Measurements from ENCODE around the gene ZNF326. TPM values are rescaled to one million over a fixed set of nuclear protein-coding genes. Genes with fewer than 3 reads are reported as not detected.
"Not testable (repeated sequence)": the region's sequence is repeated elsewhere in the genome, so short reads cannot be mapped to it uniquely, and the experiment has no call there.

The ZNF326 gene
- total RNA-seq, 1 donor from 2014 or later, result 19.2 TPM

DNA sequence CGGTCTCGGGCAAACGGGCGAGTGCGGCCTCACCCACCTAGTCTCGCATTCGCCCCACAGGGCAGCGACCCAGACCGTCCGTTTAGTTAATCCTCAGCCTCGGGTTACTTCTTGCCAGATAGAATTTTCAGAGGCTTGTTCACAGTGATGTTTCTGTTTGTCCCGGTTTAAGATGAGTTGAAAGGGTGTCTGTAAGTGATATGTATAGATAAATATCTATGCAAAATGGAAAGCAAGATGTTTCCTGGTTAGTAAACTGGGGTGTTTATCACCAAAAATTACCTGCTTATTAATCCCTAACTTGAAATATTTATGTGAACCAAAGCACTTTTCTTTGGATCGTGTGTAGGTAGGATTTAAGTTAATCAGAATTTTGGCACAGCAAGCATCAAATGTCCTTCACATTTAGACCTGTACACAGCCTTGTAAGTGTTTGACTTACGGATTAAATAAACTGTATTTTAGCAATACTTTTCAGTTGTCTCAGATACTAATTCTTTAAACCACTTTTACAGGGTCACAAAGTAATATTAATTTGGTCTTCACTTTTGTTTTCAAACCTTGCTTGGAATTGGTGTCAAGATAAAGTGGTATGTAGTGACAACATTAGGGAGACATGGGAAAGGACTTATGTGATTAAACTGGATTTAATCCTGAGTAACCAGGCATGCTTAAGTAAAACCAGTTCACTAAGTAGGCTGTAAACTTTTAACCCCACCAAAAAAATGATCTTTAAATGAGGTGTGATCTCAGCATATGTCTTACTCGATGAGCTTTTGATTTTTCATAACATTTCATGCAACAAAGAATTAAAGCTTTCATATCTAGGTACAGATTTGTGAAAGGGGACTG, 914 bp downstream of the ZNF326 start:
- no peak for DNase-seq (ENCODE audit: low spot score)

DNA sequence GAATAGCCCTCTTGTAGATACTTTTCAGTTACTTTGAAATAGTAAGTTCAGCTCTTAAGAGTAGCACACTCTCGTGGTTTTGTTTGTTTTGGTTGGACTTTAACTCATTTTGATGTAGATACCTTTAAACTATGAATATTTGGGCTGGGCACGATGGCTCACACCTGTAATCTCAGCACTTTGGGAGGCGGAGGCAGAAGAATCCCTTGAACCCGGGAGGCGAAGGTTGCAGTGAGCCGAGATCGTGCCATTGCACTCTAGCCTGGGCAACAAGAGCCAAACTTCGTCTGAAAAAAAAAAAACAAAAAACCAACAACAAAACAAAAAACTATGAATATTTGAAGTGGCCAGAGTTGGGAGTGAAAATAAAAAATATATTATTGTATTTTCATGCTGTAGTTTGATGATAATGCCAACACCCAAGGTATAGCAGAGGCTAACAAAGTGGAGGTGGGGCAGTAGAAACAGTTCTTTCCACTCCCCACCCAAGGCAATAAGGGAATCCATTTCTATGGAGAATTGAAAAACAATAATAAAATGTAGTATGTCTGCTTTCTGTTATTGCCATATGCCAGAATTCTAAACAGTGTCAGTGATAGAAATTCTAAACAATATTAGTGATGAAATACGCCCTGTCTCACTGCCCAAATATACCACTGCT, 1.7 kb downstream of the ZNF326 start:
- no peak for DNase-seq (ENCODE audit: low spot score)

DNA sequence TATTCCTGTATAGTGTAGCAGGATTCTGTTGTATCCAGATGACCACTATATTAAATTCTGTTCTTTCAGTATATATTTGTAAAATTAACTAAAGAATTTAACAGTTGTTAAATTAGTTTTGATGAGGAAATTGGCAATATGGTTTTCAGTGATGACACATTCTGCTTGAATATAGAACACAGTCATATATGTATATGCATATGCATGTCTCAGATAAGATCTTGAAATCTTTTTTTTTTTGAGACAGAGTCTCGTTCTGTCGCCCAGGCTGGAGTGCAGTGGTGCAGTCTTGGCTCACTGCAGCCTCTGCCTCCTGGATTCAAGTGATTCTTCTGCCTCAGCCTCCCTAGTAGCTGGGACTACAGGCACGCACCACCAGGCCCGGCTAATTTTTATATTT, 2.2 kb downstream of the ZNF326 start:
- DNase-seq (ENCODE audit: low spot score), result not testable (repeated sequence)

DNA sequence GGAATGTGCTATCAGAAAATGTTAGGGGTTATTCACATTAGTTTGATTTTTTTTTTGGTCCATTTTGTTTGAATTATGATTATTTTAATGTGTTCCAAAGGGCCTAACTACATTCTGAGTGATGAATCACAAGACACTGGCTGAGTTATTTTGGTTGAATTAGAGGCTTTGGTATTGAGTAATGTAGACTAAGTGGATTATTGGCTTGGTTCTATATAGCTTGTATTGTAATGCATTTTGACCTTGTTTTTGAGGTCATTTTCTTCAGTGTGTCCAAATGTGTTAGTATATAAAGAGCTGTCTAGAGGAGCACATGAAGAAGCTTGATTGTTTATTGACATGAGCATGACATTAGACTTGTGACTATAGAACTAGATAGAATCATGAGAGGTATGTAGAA, 3.4 kb downstream of the ZNF326 start:
- no peak for DNase-seq (ENCODE audit: low spot score)

DNA sequence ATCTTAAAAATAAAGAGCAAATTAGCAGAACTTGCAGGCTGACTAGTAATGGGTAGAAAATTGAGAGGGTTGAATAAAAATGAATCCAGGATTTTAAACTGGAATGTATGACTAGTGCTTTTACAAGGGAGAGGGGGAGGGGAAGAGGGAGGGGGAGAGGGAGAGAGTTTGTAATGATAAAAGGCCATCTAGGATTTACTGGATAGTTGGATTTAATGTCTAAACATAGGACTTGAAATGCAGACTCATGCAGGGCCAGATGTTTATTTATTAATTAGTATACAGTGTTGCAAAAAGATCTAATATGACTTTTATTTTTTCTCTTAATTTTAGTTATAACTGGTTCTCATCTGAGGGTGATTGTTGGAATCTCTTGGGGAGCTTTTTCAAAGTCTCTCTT, 4.3 kb downstream of the ZNF326 start:
- no peak for DNase-seq (ENCODE audit: low spot score)

DNA sequence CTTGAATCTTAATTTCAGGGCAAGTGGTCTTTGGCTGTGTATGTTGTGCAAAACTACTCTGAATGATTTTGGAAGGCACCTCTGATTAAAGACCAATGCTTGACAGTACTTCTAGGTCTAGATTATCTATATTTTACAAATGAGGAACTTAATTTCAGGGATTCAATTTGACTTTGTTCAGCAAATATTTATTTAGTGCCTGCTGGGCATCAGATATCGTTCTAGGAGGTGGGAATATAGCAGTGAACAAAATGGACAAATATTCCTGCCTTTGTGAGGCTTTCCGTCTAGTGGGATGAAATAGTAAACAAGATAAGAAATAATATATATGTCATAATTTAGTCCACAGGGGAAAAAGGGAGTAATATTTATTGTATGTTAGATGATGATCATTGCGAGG, 4.7 kb downstream of the ZNF326 start:
- DNase-seq (ENCODE audit: low spot score), result no peak

DNA sequence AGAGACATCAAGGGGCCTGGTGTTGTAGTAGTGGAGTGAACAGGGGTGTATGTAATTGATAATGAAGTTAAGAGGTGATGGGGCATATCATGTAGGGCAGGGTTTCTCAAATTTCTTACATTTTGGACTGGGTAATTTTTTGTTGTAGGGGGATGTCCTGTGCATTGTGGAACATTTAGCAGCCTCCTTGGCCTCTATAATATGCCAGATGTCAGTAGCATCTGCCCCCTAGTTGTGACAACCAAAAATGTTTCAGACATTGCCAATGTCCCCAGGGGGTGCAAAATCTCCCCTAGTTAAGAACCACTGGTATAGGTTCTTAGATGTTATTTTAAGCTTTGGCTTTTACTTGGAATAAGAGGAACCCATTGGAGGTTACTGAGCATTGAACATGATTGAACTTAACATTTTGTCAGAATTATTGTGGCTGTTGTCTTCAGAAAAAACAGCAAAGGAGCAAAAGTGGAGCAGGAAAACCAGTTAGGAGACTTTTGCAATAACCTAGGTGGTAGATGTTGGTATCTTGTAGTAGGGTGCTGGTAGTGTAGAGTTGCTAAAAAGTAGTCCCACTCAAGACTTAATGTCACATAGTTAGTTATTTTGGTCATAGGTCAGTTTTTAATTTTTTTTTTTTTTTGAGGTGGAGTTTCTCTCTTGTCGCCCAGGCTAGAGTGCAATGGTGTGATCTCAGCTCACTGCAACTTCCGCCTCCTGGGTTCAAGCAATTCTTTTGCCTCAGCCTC, 6.2 kb downstream of the ZNF326 start:
- DNase-seq (ENCODE audit: low spot score), result no peak

DNA sequence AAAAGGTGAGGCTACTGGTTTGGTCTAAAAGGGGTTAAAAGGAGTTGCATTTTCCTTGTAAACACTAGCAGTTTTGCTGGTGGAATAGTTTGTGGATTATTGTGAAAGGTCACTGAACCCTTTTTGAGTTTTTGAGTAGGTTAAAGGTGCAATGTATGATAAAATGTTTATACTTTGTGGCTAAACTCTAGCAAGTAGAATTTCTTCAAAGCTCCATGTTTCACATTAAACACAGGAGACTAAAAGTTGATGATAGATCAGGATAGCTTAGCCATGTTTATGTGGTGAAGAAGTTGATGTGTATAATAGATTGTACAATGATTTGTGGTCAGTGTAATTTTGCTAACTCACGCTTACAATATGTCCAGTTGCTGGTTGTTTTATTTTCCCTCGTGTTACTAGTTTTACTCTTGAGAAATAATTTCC, 13.1 kb downstream of the ZNF326 start:
- no peak for DNase-seq (ENCODE audit: low spot score)

DNA sequence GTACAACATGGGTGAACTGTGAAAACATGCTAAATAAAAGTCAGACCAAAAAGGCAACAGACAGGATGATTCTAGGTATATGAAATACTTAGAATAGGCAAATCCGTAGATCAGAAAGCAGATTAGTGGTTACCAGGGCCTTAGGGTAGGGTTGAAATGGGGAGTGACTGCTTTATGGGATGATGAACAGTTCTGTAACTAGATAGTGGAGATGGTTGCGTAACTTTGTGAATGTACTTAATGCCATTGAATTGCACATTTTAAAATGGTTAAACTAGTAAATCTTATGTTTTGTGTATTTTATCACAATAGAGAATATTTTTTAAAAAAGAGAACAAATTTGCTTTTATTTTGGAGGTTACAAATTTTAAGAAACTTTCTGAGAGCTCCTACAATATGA, 17.4 kb downstream of the ZNF326 start:
- no peak for DNase-seq (ENCODE audit: low spot score)

DNA sequence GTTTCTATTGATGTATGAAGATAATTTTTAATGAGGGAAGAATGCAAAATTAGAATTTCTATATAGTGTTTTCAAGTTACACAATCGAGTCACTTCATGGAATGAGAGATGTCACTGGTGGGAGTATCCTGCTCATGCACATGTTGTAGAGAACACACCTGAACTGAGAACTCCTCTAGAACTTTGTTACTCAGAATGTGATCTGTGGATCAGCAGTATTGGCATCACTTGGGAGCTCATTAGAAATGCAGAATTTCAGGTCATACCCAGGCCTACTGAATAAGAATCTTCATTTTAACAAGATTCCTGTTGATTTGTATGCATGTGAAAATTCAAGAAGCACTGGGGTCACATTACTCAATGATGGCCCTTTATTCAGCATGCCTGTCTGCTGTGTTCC, 28.8 kb downstream of the ZNF326 start:
- no peak for DNase-seq (ENCODE audit: low spot score)

DNA sequence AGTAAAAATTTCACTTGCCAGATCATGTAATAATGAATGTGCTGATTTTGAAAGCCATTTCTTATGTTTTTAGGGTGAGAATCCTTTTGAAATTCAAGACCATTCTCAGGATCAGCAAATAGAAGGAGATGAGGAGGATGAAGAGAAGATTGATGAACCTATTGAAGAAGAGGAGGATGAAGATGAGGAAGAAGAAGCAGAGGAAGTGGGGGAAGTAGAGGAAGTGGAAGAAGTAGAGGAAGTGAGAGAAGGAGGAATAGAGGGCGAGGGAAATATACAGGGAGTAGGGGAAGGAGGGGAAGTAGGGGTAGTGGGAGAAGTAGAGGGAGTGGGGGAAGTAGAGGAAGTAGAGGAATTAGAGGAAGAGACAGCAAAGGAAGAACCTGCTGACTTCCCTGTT, 32.4 kb downstream of the ZNF326 start:
- DNase-seq (ENCODE audit: low spot score), result no peak

DNA sequence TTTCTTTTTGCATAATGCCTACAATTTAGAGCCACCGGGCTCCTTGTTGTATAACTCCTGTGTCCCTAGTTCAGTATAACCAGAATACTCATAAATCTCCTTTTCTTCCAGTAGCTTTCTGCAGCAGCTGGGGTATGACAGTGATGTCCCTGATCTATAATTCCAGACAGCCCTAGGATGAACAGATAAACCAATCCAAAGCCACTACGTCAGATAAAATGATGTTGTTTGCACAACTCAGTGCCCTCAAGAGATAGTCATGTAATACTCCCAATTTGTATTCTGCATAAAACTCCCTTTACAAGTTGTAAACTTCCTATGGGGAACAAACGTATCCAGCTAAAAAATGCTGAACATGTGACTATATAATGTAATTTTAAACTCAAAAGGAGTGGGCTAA, 44.7 kb downstream of the ZNF326 start:
- DNase-seq (ENCODE audit: low spot score), result no peak

DNA sequence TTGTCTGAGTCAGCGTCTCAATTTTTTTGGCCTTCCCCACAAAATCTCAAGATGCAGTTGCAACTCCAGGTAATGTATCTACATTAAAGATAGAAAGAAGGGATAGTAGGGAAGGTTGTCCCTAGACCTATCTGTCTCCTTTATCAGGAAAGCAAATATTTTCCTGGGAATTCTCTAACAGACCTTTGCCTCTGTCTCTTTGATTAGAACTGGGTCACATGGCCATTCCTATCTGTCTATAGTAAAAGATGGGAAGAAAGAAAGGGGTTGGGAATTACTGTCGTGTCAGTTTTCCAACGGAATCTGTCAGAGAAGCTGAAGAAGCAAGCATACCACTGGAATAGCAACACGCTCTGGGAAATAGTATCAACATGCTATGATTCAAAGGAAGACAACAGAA, 48.7 kb downstream of the ZNF326 start:
- DNase-seq (ENCODE audit: low spot score), result no peak

DNA sequence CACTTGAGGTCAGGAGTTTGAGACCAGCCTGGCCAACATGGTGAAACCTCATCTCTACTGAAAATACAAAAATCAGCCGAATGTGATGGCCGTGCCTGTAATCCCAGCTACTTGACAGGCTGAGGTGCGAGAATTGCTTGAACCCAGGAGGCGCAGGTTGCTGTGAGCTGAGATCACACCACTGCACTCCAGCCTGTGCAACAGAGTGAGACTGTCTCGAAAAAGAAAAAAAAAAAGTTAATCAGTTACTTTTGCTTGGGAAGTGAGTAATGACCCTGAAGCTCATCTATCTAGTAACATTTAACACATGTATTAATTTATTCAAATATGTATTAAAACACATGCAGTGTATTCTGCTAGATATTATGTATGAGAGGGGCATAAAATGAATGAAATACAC, 49.4 kb downstream of the ZNF326 start:
- no peak for DNase-seq (ENCODE audit: low spot score)

DNA sequence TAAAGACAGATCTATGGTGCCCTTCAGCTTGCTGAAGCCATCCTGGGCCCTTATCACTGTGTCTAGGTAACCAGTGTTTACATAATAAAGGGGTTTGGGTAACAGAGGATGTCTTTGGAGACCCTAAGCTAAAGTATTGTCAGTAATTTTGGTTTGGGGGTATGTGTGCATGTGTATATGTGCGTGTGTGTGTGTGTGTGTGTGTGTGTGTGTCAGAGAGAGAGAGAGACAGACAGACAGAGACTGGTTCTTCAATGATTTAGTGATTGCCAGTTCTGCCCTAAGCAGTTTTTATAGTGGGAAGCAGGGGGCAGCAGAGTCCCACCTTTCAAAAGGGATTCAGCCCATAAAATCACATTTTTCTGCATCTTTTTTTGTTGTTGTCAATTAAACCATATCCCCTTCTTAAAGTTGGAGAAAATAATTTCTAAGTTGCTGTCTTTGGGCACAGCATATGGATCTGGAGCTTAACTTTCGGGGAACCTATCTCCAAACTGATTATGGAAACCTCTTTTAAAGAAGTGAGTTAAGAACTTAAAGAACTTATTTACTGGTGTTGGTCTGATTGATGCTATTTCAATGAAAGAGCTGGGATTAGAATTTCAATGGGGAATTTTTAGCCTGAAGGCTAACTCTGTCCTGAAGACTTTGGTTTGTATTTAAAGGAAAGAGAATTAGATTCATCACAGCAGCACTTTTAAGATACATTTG, 51.1 kb downstream of the ZNF326 start:
- DNase-seq (ENCODE audit: low spot score), result no peak

DNA sequence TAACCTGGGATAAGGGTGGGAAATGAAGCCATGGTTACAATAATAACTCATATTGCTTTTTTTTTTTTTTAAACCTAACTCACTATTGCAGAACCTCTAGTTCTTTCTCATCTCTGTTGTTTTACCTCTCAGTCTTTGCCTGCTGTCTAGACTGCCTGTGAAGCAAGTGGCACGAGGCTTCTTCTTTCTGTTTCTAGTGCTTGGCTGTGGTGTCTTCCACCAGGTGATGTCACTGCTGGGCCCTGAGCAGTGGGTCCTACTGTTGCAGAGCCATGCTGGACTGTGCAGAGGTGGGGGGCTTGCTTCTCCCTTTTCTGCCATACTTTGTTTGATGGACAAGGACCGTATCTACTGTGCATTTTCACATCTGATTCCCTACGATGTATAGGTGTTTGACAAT, 51.7 kb downstream of the ZNF326 start:
- DNase-seq (ENCODE audit: low spot score), result no peak

DNA sequence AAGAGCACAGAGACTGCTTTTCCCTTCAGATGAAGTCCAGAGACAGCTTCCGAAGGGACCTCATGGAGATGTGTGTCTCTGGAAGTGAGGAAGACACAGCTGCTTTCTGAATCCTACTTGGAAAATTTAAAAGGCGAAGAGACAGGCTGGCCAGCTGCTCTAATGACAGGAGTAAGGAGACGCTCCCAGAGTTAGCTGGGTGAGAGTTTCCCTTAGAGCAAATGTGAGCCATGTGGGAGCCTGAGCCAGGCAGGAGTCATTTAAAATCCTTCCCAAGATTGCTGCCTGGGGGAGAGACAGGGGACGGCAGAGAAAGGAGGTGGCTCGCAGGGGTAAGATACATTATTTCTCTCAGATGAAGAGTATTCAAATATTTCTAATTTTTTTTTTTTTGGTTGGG, 53.1 kb downstream of the ZNF326 start:
- no peak for DNase-seq (ENCODE audit: low spot score)

DNA sequence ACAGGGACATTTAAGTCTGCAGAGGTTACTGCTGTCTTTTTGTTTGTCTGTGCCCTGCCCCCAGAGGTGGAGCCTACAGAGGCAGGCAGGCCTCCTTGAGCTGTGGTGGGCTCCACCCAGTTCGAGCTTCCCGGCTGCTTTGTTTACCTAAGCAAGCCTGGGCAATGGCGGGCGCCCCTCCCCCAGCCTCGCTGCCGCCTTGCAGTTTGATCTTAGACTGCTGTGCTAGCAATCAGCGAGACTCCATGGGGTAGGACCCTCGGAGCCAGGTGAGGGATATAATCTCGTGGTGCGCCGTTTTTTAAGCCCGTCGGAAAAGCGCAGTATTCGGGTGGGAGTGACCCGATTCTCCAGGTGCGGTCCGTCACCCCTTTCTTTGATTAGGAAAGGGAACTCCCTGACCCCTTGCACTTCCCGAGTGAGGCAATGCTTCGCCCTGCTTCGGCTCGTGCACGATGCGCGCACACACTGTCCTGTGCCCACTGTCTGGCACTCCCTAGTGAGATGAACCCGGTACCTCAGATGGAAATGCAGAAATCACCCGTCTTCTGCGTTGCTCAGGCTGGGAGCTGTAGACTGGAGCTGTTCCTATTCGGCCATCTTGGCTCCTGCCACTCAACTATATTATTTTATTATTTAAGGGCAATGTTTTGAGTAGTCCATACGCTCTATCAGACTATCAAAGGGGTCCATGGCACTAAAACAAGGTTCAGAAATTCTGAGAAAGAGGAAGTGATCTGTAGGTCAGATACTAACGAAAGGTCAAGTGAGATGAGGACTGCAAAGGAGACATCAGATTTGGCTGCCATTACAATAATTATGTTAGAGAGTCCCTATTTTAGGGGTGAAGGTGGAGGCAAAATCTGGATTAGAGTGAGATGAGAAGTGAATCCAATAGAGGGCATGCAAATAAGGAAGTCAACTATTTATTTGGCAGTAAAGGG, 68.1 kb downstream of the ZNF326 start:
- DNase-seq (ENCODE audit: low spot score), result not testable (repeated sequence)

DNA sequence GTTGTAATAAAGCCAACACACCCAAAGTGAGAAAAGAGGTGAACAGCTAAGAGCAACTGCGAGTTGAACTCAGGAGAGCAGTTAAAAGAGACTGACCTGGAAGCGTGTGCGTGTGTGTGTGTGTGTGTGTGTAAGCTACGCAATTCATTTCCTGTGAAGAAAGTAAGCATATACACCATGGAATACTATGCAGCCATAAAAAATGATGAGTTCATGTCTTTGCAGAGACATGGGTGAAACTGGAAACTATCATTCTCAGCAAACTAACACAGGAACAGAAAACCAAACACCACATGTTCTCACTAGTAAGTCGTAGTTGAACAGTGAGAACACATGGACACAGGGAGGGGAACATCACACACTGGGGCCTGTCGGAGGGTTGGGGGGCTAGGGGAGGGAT, 69.2 kb downstream of the ZNF326 start:
- not testable (repeated sequence) for DNase-seq (ENCODE audit: low spot score)

DNA sequence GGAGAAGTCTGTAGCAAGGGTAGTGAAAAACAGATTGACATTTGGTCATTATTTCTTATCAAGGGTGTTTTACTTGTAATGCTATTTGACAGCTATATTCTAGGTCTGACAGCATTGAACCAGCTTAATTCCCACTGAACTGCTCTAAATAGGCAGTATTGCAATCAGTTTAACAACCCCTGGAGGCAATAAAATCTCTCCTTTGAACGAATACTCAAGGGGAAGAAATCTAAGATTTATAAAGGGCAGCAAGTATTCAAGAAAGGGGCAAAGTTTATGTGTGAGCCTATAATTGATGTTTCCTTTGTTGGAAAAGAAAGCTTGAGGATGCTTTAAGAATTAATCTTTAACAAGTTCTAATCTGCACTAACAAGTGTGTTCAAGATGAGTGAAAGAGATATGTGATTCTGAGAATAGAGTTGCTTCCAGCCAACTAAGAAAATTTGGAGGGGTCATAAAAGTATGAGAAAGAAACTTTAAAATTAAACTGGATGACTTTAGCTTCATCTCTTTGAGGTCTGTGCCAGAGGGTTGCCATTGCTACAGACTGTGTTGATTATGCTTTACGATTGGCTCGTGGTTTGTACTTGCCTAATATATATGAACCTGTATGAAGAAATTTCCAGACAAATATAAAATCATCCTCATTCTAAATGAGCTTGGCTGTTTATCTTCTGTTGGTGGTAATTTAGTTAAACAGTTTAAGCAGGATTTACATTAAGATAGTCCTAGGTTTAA, 72.5 kb downstream of the ZNF326 start:
- DNase-seq (ENCODE audit: low spot score), result no peak
